ENCODE measurements around the gene ZNF598.

Gene ZNF598

DNA sequence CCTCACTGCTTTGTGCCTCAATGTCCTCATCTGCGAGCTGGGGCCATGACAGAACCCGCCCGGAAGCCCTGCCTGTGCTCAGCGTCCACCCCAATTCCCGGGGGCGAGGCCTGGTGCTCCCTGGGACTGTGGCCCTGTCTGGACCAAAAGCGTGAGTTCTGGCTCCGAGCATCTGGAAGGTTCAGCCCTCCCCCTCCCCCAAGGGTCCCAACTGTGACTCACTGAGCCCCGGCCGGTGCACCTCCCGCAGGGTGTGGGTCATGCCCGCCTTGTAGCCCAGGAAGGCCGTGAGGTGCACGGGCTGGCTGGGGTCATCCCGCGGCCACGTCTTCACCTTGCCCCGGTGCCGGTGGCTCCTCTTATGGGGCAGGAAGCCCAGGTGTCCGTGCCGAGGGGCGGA, 55.9 kb downstream of the ZNF598 start:
- no peak for DNase-seq

DNA sequence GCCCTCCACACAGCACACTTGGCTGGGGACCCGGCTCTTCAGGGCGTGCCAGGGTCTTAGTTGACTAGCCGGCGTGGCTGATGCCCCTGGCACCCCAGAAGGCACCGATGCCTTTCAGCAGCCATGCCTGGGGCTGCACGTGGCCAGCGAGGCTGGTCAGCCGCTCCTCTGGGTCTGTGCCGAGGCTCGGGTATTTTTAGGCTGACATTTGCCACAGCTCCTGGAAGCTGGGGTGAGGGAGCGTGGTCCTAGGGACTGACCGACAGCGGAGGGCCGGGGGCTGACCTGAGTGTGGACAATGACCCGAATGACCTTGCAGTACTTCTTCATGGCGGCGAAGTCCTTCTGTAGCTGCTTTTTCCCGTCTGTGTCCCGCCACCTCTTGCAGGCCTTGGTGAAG, 59.1 kb downstream of the ZNF598 start:
- no peak for DNase-seq

DNA sequence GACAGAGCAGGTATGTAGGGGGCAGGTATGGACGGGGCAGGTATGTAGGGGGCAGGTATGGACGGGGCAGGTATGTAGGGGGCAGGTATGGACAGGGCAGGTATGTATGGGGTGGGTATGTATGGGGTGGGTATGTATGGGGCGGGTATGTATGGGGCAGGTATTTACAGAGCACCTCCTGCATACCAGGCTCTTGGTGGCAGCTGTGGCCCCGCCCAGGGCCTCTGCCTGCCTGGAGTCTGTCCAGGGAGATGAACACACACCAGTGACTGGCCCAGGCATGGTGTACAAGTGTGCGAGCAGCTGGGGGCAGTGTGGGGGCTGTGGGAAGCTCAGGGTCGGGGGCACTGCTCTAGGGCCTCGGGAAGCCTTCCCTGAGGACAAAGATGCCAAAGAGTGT, 59.6 kb downstream of the ZNF598 start:
- DNase-seq, result no peak

DNA sequence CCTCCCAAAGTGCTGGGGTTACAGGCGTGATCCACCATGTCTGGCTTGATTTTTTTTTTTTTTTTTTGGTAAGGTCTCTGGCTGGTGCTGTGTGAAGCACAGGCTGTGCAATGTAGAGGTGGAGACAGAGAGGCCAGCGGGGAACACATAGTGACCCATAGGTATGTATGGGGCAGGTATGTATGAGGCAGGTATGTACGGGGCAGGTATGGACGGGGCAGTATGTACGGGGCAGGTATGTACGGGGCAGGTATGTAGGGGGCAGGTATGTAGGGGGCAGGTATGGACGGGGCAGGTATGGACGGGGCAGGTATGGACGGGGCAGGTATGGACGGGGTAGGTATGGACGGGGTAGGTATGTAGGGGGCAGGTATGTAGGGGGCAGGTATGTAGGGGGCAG, 60.1 kb downstream of the ZNF598 start:
- no peak for DNase-seq

Data from DMS79 (cell line).